ENCODE measurements around the gene TRIM54. TPM values are rescaled to one million over a fixed set of nuclear protein-coding genes. Genes with fewer than 3 reads are reported as not detected.
"Not testable (repeated sequence)": the region's sequence is repeated elsewhere in the genome, so short reads cannot be mapped to it uniquely, and the experiment has no call there.

TRIM54 gene
- total and polyA plus RNA-seq, 5 donors from 2014 or later, result 0.10 TPM; not detected in 4

DNA sequence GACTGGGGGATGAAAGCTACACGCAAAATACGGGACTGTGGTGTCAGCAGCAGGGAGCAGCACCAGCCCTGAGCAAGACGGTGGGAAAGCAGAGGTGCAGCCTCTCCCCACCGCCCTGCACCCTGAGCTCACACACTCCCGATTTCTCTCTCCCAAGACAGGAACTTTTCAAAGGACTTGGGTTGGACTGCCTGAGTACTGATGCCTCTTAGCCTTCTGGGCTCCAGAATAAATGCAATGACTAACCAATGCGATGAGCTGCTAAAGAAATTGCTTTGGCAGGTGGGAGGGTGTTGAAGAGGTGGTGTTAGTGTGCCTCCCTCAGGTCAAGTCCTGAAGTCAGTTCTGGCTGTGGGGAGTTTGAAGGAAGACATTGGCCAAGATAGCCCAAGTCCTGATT lies 9.6 kb downstream of the TRIM54 start:
- DNase-seq (no peak), ATAC-seq (ENCODE audit: low read depth in 2 of 2) (no peak)
- Histone ChIP-seq H3K4me1 (ENCODE audit: control insufficient read depth, insufficient read depth, low read length, poor library complexity, severe bottlenecking) (no peaks in the 10 kb centered on the region), H3K4me3 (ENCODE audit: low read depth, low read length) (no peak overlapping the region), H3K36me3 (ENCODE audit: control insufficient read depth, insufficient read depth, low read length) (no peaks in the 10 kb centered on the region), H3K27ac (ENCODE audit: insufficient read depth, low read length, poor library complexity, severe bottlenecking) (no peak overlapping the region), H3K9me3 (ENCODE audit: control insufficient read depth in 2 of 2, low read length in 2 of 2) (no peaks in the 10 kb centered on the region), H3K27me3 (ENCODE audit: control insufficient read depth, insufficient read depth, low read length) (peaks cover 12% of the 10 kb centered on the region)
- peak overlapping the region in 1 of 3 donors; percentile 38 for H3K27ac Mint-ChIP-seq
- H3K9me3 Mint-ChIP-seq, result peaks cover 0 to 1% (median 0%) of the 10 kb centered on the region in 7 donors
- H3K4me1 Mint-ChIP-seq, result no peaks in the 10 kb centered on the region
- no peak overlapping the region for H3K4me3 Mint-ChIP-seq
- H3K27me3 Mint-ChIP-seq, result peaks cover 37% of the 10 kb centered on the region
- H3K36me3 Mint-ChIP-seq, result no peaks in the 10 kb centered on the region

- peaks cover 18% of the 10 kb centered on the region for H3K27me3 Mint-ChIP-seq
- no peaks in the 10 kb centered on the region for H3K4me1 Mint-ChIP-seq
- H3K9me3 Mint-ChIP-seq, result no peaks in the 10 kb centered on the region
- DNase-seq (no peak), ATAC-seq (ENCODE audit: low read depth in 2 of 2) (no peak)
- H3K4me3 Mint-ChIP-seq, result no peak overlapping the region
- no peak overlapping the region for H3K4me3 ChIP-seq (ENCODE audit: low read depth, low read length)
- no peaks in the 10 kb centered on the region for H3K36me3 ChIP-seq (ENCODE audit: control insufficient read depth, insufficient read depth, low read length)
- peaks cover 5% of the 10 kb centered on the region for H3K27me3 ChIP-seq (ENCODE audit: control insufficient read depth, insufficient read depth, low read length)
- H3K27ac Mint-ChIP-seq, result no peak overlapping the region
- no peaks in the 10 kb centered on the region for H3K4me1 ChIP-seq (ENCODE audit: control insufficient read depth, insufficient read depth, low read length, poor library complexity, severe bottlenecking)
- no peak overlapping the region for H3K27ac ChIP-seq (ENCODE audit: insufficient read depth, low read length, poor library complexity, severe bottlenecking)
- no peaks in the 10 kb centered on the region for H3K9me3 ChIP-seq (ENCODE audit: control insufficient read depth in 2 of 2, low read length in 2 of 2)
- no peaks in the 10 kb centered on the region for H3K36me3 Mint-ChIP-seq
These were observed 12.7 kb downstream of the TRIM54 start for GRCh38 chr2:27294928-27295327.

DNA sequence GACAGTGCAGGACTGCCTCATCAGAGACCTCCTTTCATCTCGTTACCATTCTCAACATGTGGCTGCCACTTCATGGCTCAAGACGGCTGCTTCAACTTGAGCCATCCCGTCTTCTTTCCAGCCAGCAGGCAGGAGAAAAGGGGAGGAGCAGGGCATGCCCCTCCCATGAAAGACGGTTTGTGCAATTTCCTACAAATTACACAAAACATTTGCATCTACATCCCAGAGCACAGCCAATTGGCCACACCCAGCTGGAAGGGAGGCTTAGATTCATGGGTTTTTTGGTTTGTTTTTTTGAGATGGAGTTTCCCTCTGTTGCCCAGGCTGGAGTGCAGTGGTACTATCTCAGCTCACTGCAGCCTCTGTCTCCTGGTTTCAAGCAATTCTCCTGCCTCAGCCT lies 14.3 kb downstream of the TRIM54 start:
- no peak overlapping the region for H3K27ac ChIP-seq (ENCODE audit: insufficient read depth, low read length, poor library complexity, severe bottlenecking)
- DNase-seq, result no peak
- no peak overlapping the region for H3K4me3 ChIP-seq (ENCODE audit: low read depth, low read length)
- no peaks in the 10 kb centered on the region for H3K4me1 ChIP-seq (ENCODE audit: control insufficient read depth, insufficient read depth, low read length, poor library complexity, severe bottlenecking)
- H3K9me3 ChIP-seq (ENCODE audit: control insufficient read depth in 2 of 2, low read length in 2 of 2), result no peaks in the 10 kb centered on the region
- no peak overlapping the region for H3K4me3 Mint-ChIP-seq
- H3K27me3 ChIP-seq (ENCODE audit: control insufficient read depth, insufficient read depth, low read length), result peaks cover 5% of the 10 kb centered on the region
- peaks cover 13% of the 10 kb centered on the region for H3K27me3 Mint-ChIP-seq
- no peaks in the 10 kb centered on the region for H3K9me3 Mint-ChIP-seq
- no peaks in the 10 kb centered on the region for H3K36me3 Mint-ChIP-seq
- H3K4me1 Mint-ChIP-seq, result no peaks in the 10 kb centered on the region
- H3K27ac Mint-ChIP-seq, result no peak overlapping the region
- no peaks in the 10 kb centered on the region for H3K36me3 ChIP-seq (ENCODE audit: control insufficient read depth, insufficient read depth, low read length)
- no peak for ATAC-seq (ENCODE audit: low read depth in 2 of 2)

GRCh38 chr2:27297195-27297594 lies 15.0 kb downstream of the TRIM54 start:
- DNase-seq (no peak), ATAC-seq (ENCODE audit: low read depth in 2 of 2) (no peak)
- Histone ChIP-seq H3K27ac (ENCODE audit: insufficient read depth, low read length, poor library complexity, severe bottlenecking) (no peak overlapping the region), H3K27me3 (ENCODE audit: control insufficient read depth, insufficient read depth, low read length) (peaks cover 3% of the 10 kb centered on the region), H3K4me1 (ENCODE audit: control insufficient read depth, insufficient read depth, low read length, poor library complexity, severe bottlenecking) (no peaks in the 10 kb centered on the region), H3K36me3 (ENCODE audit: control insufficient read depth, insufficient read depth, low read length) (no peaks in the 10 kb centered on the region), H3K9me3 (ENCODE audit: control insufficient read depth in 2 of 2, low read length in 2 of 2) (no peaks in the 10 kb centered on the region), H3K4me3 (ENCODE audit: low read depth, low read length) (no peak overlapping the region)
- no peaks in the 10 kb centered on the region for H3K9me3 Mint-ChIP-seq
- H3K4me1 Mint-ChIP-seq, result no peaks in the 10 kb centered on the region
- H3K36me3 Mint-ChIP-seq, result no peaks in the 10 kb centered on the region
- H3K27me3 Mint-ChIP-seq, result peaks cover 13% of the 10 kb centered on the region
- H3K27ac Mint-ChIP-seq, result no peak overlapping the region
- H3K4me3 Mint-ChIP-seq, result no peak overlapping the region

- Histone ChIP-seq H3K27me3 (ENCODE audit: control insufficient read depth, insufficient read depth, low read length) (peaks cover 3% of the 10 kb centered on the region), H3K4me3 (ENCODE audit: low read depth, low read length) (no peak overlapping the region), H3K36me3 (ENCODE audit: control insufficient read depth, insufficient read depth, low read length) (no peaks in the 10 kb centered on the region), H3K9me3 (ENCODE audit: control insufficient read depth in 2 of 2, low read length in 2 of 2) (no peaks in the 10 kb centered on the region), H3K4me1 (ENCODE audit: control insufficient read depth, insufficient read depth, low read length, poor library complexity, severe bottlenecking) (no peaks in the 10 kb centered on the region), H3K27ac (ENCODE audit: insufficient read depth, low read length, poor library complexity, severe bottlenecking) (no peak overlapping the region)
- H3K27me3 Mint-ChIP-seq, result peaks cover 16% of the 10 kb centered on the region
- no peak overlapping the region for H3K4me3 Mint-ChIP-seq
- ATAC-seq (ENCODE audit: low read depth in 2 of 2) (no peak), DNase-seq (no peak)
- no peak overlapping the region for H3K27ac Mint-ChIP-seq
- H3K9me3 Mint-ChIP-seq, result no peaks in the 10 kb centered on the region
- peaks cover 3 to 8% (median 3%) of the 10 kb centered on the region in 4 donors for H3K4me1 Mint-ChIP-seq
- no peaks in the 10 kb centered on the region for H3K36me3 Mint-ChIP-seq
These were observed 16.3 kb downstream of the TRIM54 start for GRCh38 chr2:27298391-27299080.

- H3K36me3 Mint-ChIP-seq; H3K36me3 ChIP-seq (ENCODE audit: control insufficient read depth, insufficient read depth, low read length); ATAC-seq (ENCODE audit: low read depth in 2 of 2); H3K27me3 ChIP-seq (ENCODE audit: control insufficient read depth, insufficient read depth, low read length); DNase-seq; H3K27ac ChIP-seq (ENCODE audit: insufficient read depth, low read length, poor library complexity, severe bottlenecking); H3K4me3 Mint-ChIP-seq; H3K4me3 ChIP-seq (ENCODE audit: low read depth, low read length); H3K9me3 Mint-ChIP-seq; H3K9me3 ChIP-seq (ENCODE audit: control insufficient read depth in 2 of 2, low read length in 2 of 2); H3K4me1 Mint-ChIP-seq; H3K4me1 ChIP-seq (ENCODE audit: control insufficient read depth, insufficient read depth, low read length, poor library complexity, severe bottlenecking): not testable (repeated sequence)
- peaks cover 27% of the 10 kb centered on the region for H3K27me3 Mint-ChIP-seq
- H3K27ac Mint-ChIP-seq, result peak overlapping the region in 1 of 3 donors; percentile 46
These were observed 18.4 kb downstream of the TRIM54 start for GRCh38 chr2:27300606-27301005.

DNA sequence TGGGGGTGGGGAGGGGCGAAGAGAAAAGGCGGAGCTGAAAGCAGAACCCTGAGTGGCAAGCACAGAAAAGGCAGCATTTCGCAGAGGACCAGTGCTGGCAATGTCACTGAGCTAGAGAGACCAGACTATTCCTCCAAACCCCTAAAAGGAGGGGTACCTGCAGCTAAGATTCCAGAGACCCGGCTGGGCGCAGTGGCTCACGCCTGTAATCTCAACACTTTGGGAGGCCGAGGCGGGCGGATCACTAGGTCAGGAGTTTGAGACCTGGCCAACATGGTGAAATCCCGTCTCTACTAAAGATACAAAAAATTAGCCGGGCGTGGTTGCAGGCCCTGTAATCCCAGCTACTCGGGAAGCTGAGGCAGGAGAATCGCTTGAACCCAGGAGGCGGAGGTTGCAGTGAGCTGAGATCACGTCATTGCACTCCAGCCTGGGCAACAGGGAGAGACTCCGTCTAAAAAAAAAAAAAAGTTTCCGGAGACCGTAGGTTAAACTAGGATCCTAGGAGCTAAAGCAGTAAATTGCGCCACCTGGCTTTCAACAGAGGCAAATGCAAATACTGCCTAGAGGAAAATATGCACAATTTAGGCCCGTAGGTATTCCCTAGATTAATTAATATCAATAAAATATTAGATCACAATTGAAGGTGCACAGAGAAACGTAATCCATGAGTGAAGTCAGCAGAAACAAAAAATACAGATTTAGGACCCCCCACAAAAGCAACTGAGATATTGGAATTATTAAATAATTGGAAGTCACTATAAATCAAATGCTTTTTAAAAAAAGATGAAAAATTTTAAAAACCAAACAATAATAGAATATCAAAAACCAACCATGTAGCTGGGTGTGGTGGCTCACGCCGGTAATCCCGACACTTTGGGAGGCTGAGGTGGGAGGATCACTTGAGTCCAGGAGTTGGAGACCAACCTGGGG lies 21.1 kb downstream of the TRIM54 start:
- H3K4me1 ChIP-seq (ENCODE audit: control insufficient read depth, insufficient read depth, low read length, poor library complexity, severe bottlenecking), result peaks cover 18% of the 10 kb centered on the region
- peaks cover 19% of the 10 kb centered on the region for H3K27me3 Mint-ChIP-seq
- ATAC-seq (ENCODE audit: low read depth in 2 of 2) (peak; percentile 33 to 51), DNase-seq (peak; percentile 30 to 69 (median 57))
- no peaks in the 10 kb centered on the region for H3K9me3 ChIP-seq (ENCODE audit: control insufficient read depth in 2 of 2, low read length in 2 of 2)
- H3K36me3 ChIP-seq (ENCODE audit: control insufficient read depth, insufficient read depth, low read length), result no peaks in the 10 kb centered on the region
- no peaks in the 10 kb centered on the region for H3K27me3 ChIP-seq (ENCODE audit: control insufficient read depth, insufficient read depth, low read length)
- H3K4me3 Mint-ChIP-seq, result peak overlapping the region; percentile 2 to 90 (median 79)
- no peaks in the 10 kb centered on the region for H3K36me3 Mint-ChIP-seq
- H3K4me3 ChIP-seq (ENCODE audit: low read depth, low read length), result peak overlapping the region; percentile 51
- no peaks in the 10 kb centered on the region for H3K9me3 Mint-ChIP-seq
- peaks cover 3 to 8% (median 6%) of the 10 kb centered on the region in 4 donors for H3K4me1 Mint-ChIP-seq
- H3K27ac ChIP-seq (ENCODE audit: insufficient read depth, low read length, poor library complexity, severe bottlenecking), result no peak overlapping the region
- peak overlapping the region; percentile 32 to 58 (median 48) for H3K27ac Mint-ChIP-seq
